Hepatic stellate cell (primary cell): ENCODE measurements around the gene FAAP20.
"Not testable (repeated sequence)": the region's sequence is repeated elsewhere in the genome, so short reads cannot be mapped to it uniquely, and the experiment has no call there.

ENCODE experiments used
- DNase-seq: peaks from one replicate; pipeline ENCODE4 v3.0.0; 2011; ENCODE audit warnings: low spot score

FAAP20 gene

GRCh38 chr1:2156866-2157265, 37.7 kb downstream of the FAAP20 start:
- no peak for DNase-seq

GRCh38 chr1:2155788-2156187, 38.8 kb downstream of the FAAP20 start:
- DNase-seq = no peak

- DNase-seq = no peak
Measured at GRCh38 chr1:2155147-2155598, 39.4 kb downstream of the FAAP20 start.

GRCh38 chr1:2154022-2154421, 40.5 kb downstream of the FAAP20 start:
- no peak for DNase-seq

GRCh38 chr1:2152954-2153353, 41.6 kb downstream of the FAAP20 start:
- no peak for DNase-seq

GRCh38 chr1:2151911-2152310, 42.7 kb downstream of the FAAP20 start:
- no peak for DNase-seq

GRCh38 chr1:2151252-2151651, 43.3 kb downstream of the FAAP20 start:
- DNase-seq = peak; percentile 34

GRCh38 chr1:2150801-2151200, 43.8 kb downstream of the FAAP20 start:
- no peak for DNase-seq

- no peak for DNase-seq
Measured at GRCh38 chr1:2148691-2149090, 45.9 kb downstream of the FAAP20 start.

- DNase-seq = not testable (repeated sequence)
Measured at GRCh38 chr1:2147869-2148268, 46.7 kb downstream of the FAAP20 start.

- DNase-seq = no peak
Measured at GRCh38 chr1:2146836-2147517, 47.6 kb downstream of the FAAP20 start.

GRCh38 chr1:2145946-2146835, 48.4 kb downstream of the FAAP20 start:
- no peak for DNase-seq

- DNase-seq = no peak
Measured at GRCh38 chr1:2144501-2145090, 50.0 kb downstream of the FAAP20 start.

GRCh38 chr1:2143814-2144500, 50.6 kb downstream of the FAAP20 start:
- no peak for DNase-seq

GRCh38 chr1:2141025-2141424, 53.5 kb downstream of the FAAP20 start:
- no peak for DNase-seq
